Hepatocyte (in vitro differentiated cells): ENCODE data around the gene COL5A2. TPM values are rescaled to one million over a fixed set of nuclear protein-coding genes. Genes with fewer than 3 reads are reported as not detected.
A peak's percentile ranks its signal among the peaks of the same experiment; 100 is the strongest.

Experiments
- DNase-seq: peaks from one replicate; pipeline ENCODE4 v3.0.0-alpha.2; 2016; ENCODE audit warnings: low spot score
- H2AFZ ChIP-seq: fragments of 200-600 bp; sonication (generic); 2 replicates; pipeline ENCODE4 v1.6.0; 2016; ENCODE audit warnings: antibody characterized with exemption, mild to moderate bottlenecking
- H3K27ac ChIP-seq: fragments of 200-600 bp; sonication (generic); 2 replicates; pipeline ENCODE4 v1.5.1; 2016; ENCODE audit warnings: mild to moderate bottlenecking
- H3K27me3 ChIP-seq: fragments of 200-600 bp; sonication (generic); 2 replicates; pipeline ENCODE4 v1.6.1; 2016
- H3K36me3 ChIP-seq: fragments of 200-600 bp; sonication (generic); replicated peaks from 2 replicates; pipeline ENCODE4 v1.5.1; 2016; ENCODE audit warnings: low read depth; ENCODE audit not compliant: insufficient read depth
- H3K4me1 ChIP-seq: fragments of 200-600 bp; sonication (generic); 2 replicates; pipeline ENCODE4 v1.5.1; 2016; ENCODE audit warnings: mild to moderate bottlenecking, moderate library complexity; ENCODE audit not compliant: insufficient read depth
- H3K4me2 ChIP-seq: fragments of 200-600 bp; sonication (generic); 2 replicates; pipeline ENCODE4 v1.6.0; 2016
- H3K4me3 ChIP-seq: fragments of 200-600 bp; sonication (generic); 2 replicates; pipeline ENCODE4 v1.5.1; 2016; ENCODE audit warnings: mild to moderate bottlenecking
- H3K79me2 ChIP-seq: fragments of 200-600 bp; sonication (generic); 2 replicates; pipeline ENCODE4 v1.6.0; 2017; ENCODE audit warnings: mild to moderate bottlenecking
- H3K9me2 ChIP-seq: fragments of 200-600 bp; sonication (generic); replicated peaks from 2 replicates; pipeline ENCODE4 v1.6.0; 2017; ENCODE audit warnings: mild to moderate bottlenecking; ENCODE audit not compliant: insufficient read depth
- H3K9me3 ChIP-seq: fragments of 200-600 bp; sonication (generic); 2 replicates; pipeline ENCODE4 v1.5.1; 2016; ENCODE audit warnings: low read depth, mild to moderate bottlenecking
- H4K20me1 ChIP-seq: fragments of 200-600 bp; sonication (generic); 2 replicates; pipeline ENCODE4 v1.6.0; 2016; ENCODE audit warnings: mild to moderate bottlenecking; ENCODE audit not compliant: insufficient read depth, poor library complexity, severe bottlenecking
- EZH2 ChIP-seq: fragments of 200-600 bp; sonication (generic); IDR thresholded peaks from 2 replicates; pipeline ENCODE4 v1.6.1; 2016; ENCODE audit warnings: antibody characterized with exemption, mild to moderate bottlenecking, borderline replicate concordance
- EZH2phosphoT487 ChIP-seq: fragments of 200-600 bp; sonication (generic); IDR thresholded peaks from one replicate; pipeline ENCODE4 v1.6.1; 2018; ENCODE audit warnings: antibody characterized with exemption, mild to moderate bottlenecking, low read depth, moderate library complexity; ENCODE audit not compliant: unreplicated experiment, severe bottlenecking
- WGBS: methylation state at CpG from one replicate; pipeline ENCODE4 v1.1.6; 2016; ENCODE audit warnings: low lambda C conversion rate; ENCODE audit errors: missing lambda C conversion rate; 5-methylcytosine and 5-hydroxymethylcytosine counted together
- polyA plus RNA-seq: library from polyadenylated mRNA; unstranded; fragments of >200 nt; fragmentation: Nextera tagmentation; extraction: Ambion mirVana; gene quantifications from 2 replicates; pipeline ENCODE4 v1.2.1, GENCODE V29; 2016
- total RNA-seq: library from RNA; depleted of rRNA; stranded (reverse); fragments of >200 nt; gene quantifications from 2 replicates; pipeline ENCODE4 v1.2.3, GENCODE V29; 2014
- TF ChIP-seq, protein P1 (sequence below): fragments of 200-600 bp; sonication (generic); IDR thresholded peaks from 2 replicates; pipeline ENCODE4 v1.5.1; 2016; ENCODE audit warnings: antibody characterized with exemption, mild to moderate bottlenecking; ENCODE audit not compliant: poor library complexity

Gene COL5A2
- total and polyA plus RNA-seq, 2 experiments from 2014 or later: 137 to 406 TPM

DNA sequence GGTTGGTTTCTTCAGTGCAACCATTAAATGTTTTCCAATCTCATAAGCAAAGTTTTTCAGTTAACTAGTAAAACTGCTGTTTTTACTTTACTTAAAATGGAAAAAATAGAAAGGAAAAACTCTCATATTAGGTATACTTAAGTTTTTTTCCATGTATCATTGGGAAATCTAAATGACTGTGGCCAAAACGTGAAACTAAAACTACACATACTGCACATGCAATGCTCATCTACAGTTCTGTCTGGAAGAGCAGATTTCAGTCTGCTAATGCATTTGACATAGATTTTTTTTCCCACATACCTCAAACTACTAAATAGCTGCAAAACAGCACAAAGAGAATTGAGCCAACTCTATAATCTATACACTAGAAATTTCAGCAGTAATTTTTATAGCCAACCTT lies 62.6 kb downstream of the COL5A2 start:
- no peak overlapping the region for H3K4me2 ChIP-seq
- H3K9me3 ChIP-seq: no peaks in the 10 kb centered on the region
- H3K79me2 ChIP-seq: peaks cover 93% of the 10 kb centered on the region

DNA sequence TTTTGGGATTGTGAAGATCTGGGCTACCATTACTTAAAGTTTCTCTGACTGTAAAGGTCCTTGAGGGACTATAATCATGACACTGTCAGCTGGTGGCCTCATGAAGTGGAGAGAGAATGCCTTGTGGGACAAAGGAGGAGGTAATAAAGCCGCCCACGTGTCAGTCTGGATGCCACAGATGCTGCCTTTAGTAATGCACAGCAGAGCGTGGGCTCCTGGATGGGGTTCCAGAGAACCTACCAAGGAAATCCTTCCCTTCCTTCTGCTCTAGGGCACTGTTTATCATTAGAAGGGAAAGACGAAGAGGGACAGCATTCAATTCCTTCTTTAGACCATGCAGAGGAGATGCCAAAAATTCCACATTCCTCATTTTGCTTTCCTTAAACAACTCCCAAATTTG lies 63.5 kb downstream of the COL5A2 start:
- Histone ChIP-seq H3K79me2 (peaks cover 92% of the 10 kb centered on the region), H3K4me2 (no peak overlapping the region)

More for the DNA sequence above, 62.6 kb downstream of the COL5A2 start:
- Histone ChIP-seq H2AFZ (no peak overlapping the region), H3K36me3 (no peaks in the 10 kb centered on the region), H3K4me3 (no peak overlapping the region), H3K27ac (no peak overlapping the region), H3K4me1 (peaks cover 3% of the 10 kb centered on the region), H3K9me2 (no peaks in the 10 kb centered on the region), H3K27me3 (no peaks in the 10 kb centered on the region), H4K20me1 (no peaks in the 10 kb centered on the region)
- no peak for DNase-seq
- TF ChIP-seq EZH2 (no peak), EZH2phosphoT487 (no peak)
- TF ChIP-seq, protein P1, sequence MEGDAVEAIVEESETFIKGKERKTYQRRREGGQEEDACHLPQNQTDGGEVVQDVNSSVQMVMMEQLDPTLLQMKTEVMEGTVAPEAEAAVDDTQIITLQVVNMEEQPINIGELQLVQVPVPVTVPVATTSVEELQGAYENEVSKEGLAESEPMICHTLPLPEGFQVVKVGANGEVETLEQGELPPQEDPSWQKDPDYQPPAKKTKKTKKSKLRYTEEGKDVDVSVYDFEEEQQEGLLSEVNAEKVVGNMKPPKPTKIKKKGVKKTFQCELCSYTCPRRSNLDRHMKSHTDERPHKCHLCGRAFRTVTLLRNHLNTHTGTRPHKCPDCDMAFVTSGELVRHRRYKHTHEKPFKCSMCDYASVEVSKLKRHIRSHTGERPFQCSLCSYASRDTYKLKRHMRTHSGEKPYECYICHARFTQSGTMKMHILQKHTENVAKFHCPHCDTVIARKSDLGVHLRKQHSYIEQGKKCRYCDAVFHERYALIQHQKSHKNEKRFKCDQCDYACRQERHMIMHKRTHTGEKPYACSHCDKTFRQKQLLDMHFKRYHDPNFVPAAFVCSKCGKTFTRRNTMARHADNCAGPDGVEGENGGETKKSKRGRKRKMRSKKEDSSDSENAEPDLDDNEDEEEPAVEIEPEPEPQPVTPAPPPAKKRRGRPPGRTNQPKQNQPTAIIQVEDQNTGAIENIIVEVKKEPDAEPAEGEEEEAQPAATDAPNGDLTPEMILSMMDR: no peak
- WGBS: 75% methylated on average over 1 of the region's 1 CpG

DNA sequence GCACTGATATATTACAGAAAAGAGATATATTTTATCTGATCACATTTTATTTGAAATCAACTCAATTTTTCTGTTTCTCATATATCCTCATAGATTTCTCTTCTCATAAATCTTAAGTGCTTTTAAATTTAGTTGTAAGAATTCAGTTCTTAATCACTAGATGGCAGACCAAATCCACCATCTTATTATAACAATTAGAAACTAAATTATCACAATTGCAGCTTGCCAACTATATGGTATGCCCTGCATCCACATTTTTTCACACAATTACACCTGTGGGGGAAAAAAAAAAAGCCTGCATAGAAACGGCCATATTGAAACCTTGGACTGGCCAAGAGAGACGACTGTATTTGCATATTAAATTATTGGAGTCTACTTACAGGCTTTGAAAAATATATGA lies 64.4 kb downstream of the COL5A2 start:
- Histone ChIP-seq H3K4me2 (no peak overlapping the region), H3K4me3 (no peak overlapping the region), H2AFZ (no peak overlapping the region), H3K27ac (no peak overlapping the region), H3K36me3 (no peaks in the 10 kb centered on the region), H4K20me1 (no peaks in the 10 kb centered on the region), H3K9me2 (no peaks in the 10 kb centered on the region), H3K9me3 (no peaks in the 10 kb centered on the region), H3K27me3 (no peaks in the 10 kb centered on the region), H3K4me1 (peaks cover 4% of the 10 kb centered on the region), H3K79me2 (peaks cover 82% of the 10 kb centered on the region)
- no peak for TF ChIP-seq EZH2
- TF ChIP-seq, protein P1: peak; percentile 34
- no peak for TF ChIP-seq EZH2phosphoT487
- WGBS: 63% methylated on average over 2 of the region's 2 CpGs
- DNase-seq: no peak

More for the DNA sequence above, 63.5 kb downstream of the COL5A2 start:
- Histone ChIP-seq H3K4me1 (peaks cover 3% of the 10 kb centered on the region), H3K36me3 (no peaks in the 10 kb centered on the region), H3K27me3 (no peaks in the 10 kb centered on the region), H2AFZ (no peak overlapping the region), H3K9me2 (no peaks in the 10 kb centered on the region), H3K4me3 (no peak overlapping the region), H3K27ac (no peak overlapping the region), H3K9me3 (no peaks in the 10 kb centered on the region), H4K20me1 (no peaks in the 10 kb centered on the region)
- no peak for DNase-seq
- TF ChIP-seq, protein P1: no peak
- TF ChIP-seq EZH2 (no peak), EZH2phosphoT487 (no peak)
- 79% methylated on average over 4 of the region's 4 CpGs for WGBS

DNA sequence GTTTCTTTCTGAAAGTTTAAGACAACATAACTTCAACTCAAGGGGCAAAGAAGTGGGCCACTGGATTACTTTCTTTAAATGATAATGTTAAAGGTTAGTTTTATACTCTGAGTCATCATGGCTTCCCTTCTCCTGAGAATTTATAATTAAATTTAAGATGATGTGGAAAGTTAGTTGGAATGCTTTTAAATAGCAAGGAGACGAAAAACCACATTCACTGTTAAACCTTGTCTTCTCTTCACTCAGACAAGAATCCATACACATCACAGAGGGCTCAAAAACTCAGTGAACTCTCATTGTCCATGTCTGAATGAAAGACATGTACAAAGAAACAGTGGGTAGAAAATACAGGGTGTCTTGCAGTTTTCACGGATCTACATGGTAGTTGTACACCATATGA lies 65.6 kb downstream of the COL5A2 start:
- peaks cover 7% of the 10 kb centered on the region for H3K4me1 ChIP-seq
- no peaks in the 10 kb centered on the region for H3K27me3 ChIP-seq
- H3K4me2 ChIP-seq: no peak overlapping the region
- H3K27ac ChIP-seq: no peak overlapping the region
- H3K9me3 ChIP-seq: no peaks in the 10 kb centered on the region
- TF ChIP-seq EZH2phosphoT487 (no peak), EZH2 (no peak)
- TF ChIP-seq, protein P1: no peak
- no peak for DNase-seq
- H2AFZ ChIP-seq: no peak overlapping the region
- H4K20me1 ChIP-seq: no peaks in the 10 kb centered on the region
- no peak overlapping the region for H3K4me3 ChIP-seq
- 88% methylated on average over 2 of the region's 2 CpGs for WGBS
- H3K36me3 ChIP-seq: no peaks in the 10 kb centered on the region
- peaks cover 72% of the 10 kb centered on the region for H3K79me2 ChIP-seq
- no peaks in the 10 kb centered on the region for H3K9me2 ChIP-seq
